Peyer's patch (tissue), 4 donors: Measurements from ENCODE around the gene WWOX.

ENCODE experiments used
- POLR2A ChIP-seq, 2 donors: fragments of 450-650 bp; IDR thresholded peaks; one replicate each; pipeline ENCODE4 v1.5.1; 2017; ENCODE audit warnings: antibody characterized with exemption in 2 of 2, mild to moderate bottlenecking in 2 of 2, moderate library complexity in 2 of 2
- TF ChIP-seq, protein P1 (sequence below), 6 experiments: fragments of 450-650 bp in 4 of 6; fragments of 200-600 bp in 2 of 6; sonication (generic) in 1 of 6; IDR thresholded peaks; one replicate each; pipeline ENCODE4 v1.5.1; 2017 to 2019; ENCODE audit warnings: antibody characterized with exemption in 6 of 6, mild to moderate bottlenecking in 3 of 6, moderate library complexity in 1 of 6

DNA sequence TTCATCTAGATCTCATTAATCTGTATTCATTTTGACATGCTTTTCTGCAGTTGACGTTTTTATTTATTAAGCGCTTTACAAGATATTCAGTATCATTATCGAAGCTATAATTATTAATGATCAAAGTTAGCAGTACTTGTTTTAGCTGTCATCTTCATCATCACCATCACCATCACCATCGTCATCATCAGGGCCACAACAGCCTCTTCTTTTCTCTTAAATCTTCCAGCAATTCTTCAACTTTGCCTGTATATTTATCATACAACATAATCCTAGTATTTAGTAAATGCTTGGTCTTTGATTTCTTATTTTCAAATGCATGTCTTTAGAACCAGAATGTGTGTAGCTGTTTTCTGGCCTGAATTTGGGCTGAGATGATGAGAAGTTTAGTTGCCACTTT, 973.1 kb downstream of the WWOX start:
- TF ChIP-seq, protein P1, sequence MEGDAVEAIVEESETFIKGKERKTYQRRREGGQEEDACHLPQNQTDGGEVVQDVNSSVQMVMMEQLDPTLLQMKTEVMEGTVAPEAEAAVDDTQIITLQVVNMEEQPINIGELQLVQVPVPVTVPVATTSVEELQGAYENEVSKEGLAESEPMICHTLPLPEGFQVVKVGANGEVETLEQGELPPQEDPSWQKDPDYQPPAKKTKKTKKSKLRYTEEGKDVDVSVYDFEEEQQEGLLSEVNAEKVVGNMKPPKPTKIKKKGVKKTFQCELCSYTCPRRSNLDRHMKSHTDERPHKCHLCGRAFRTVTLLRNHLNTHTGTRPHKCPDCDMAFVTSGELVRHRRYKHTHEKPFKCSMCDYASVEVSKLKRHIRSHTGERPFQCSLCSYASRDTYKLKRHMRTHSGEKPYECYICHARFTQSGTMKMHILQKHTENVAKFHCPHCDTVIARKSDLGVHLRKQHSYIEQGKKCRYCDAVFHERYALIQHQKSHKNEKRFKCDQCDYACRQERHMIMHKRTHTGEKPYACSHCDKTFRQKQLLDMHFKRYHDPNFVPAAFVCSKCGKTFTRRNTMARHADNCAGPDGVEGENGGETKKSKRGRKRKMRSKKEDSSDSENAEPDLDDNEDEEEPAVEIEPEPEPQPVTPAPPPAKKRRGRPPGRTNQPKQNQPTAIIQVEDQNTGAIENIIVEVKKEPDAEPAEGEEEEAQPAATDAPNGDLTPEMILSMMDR (IDR thresholded peaks at IDR 0.05): no peak
- TF ChIP-seq POLR2A (IDR thresholded peaks at IDR 0.05): no peak
